Neutrophil (primary cell): Measurements from ENCODE around the gene CDK17.
A peak's percentile ranks its signal among the peaks of the same experiment; 100 is the strongest.
"Not testable (repeated sequence)": the region's sequence is repeated elsewhere in the genome, so short reads cannot be mapped to it uniquely, and the experiment has no call there.

ENCODE experiments used
- H3K27ac ChIP-seq: fragments of 200-600 bp; sonication (generic); 2 replicates; pipeline ENCODE4 v1.5.1; 2016; ENCODE audit warnings: mild to moderate bottlenecking, moderate library complexity
- H3K27me3 ChIP-seq: fragments of 200-600 bp; sonication (generic); 2 replicates; pipeline ENCODE4 v1.6.0; 2016; ENCODE audit warnings: mild to moderate bottlenecking
- H3K36me3 ChIP-seq: fragments of 200-600 bp; sonication (generic); 2 replicates; pipeline ENCODE4 v1.5.1; 2017
- H3K4me1 ChIP-seq, 2 experiments: fragments of 200-600 bp in 1 of 2; sonication (generic) in 1 of 2; 1 replicate in 1 of 2; 2 replicates in 1 of 2; pipeline versions ENCODE4 v1.5.1 to v1.6.1; 2013 to 2016; ENCODE audit warnings: low read depth in 1 of 2, low read length in 1 of 2, mild to moderate bottlenecking in 1 of 2, moderate library complexity in 1 of 2; ENCODE audit not compliant: control insufficient read depth in 1 of 2, insufficient read depth in 1 of 2
- H3K4me3 ChIP-seq, 2 experiments: fragments of 200-600 bp in 1 of 2; sonication (generic) in 1 of 2; 1 replicate in 1 of 2; 2 replicates in 1 of 2; pipeline ENCODE4 v1.5.1; 2013 to 2016; ENCODE audit warnings: low read depth in 1 of 2, low read length in 1 of 2, mild to moderate bottlenecking in 1 of 2, moderate library complexity in 1 of 2
- H3K9me3 ChIP-seq: fragments of 200-600 bp; sonication (generic); 2 replicates; pipeline ENCODE4 v1.5.1; 2016
- CTCF ChIP-seq: fragments of 200-600 bp; sonication (generic); IDR thresholded peaks from 2 replicates; pipeline ENCODE4 v1.5.1; 2016; ENCODE audit warnings: antibody characterized with exemption

Gene CDK17

GRCh38 chr12:96416033-96416799, 16.0 kb upstream of the CDK17 start:
- Histone ChIP-seq H3K4me1 (peaks cover 19 to 23% of the 10 kb centered on the region in 2 experiments), H3K9me3 (no peaks in the 10 kb centered on the region), H3K36me3 (no peaks in the 10 kb centered on the region), H3K27me3 (no peaks in the 10 kb centered on the region), H3K27ac (peak overlapping the region; percentile 81), H3K4me3 (peak overlapping the region in 1 of 2 experiments; percentile 31)
- no peak for TF ChIP-seq CTCF

GRCh38 chr12:96414637-96415036, 14.4 kb upstream of the CDK17 start:
- Histone ChIP-seq H3K27me3 (no peaks in the 10 kb centered on the region), H3K4me3 (no peak overlapping the region), H3K4me1 (peaks cover 27 to 31% of the 10 kb centered on the region in 2 experiments), H3K9me3 (no peaks in the 10 kb centered on the region), H3K36me3 (no peaks in the 10 kb centered on the region), H3K27ac (no peak overlapping the region)
- TF ChIP-seq CTCF, result no peak

- no peak overlapping the region for H3K4me3 ChIP-seq
- no peaks in the 10 kb centered on the region for H3K36me3 ChIP-seq
- peaks cover 49 to 50% of the 10 kb centered on the region in 2 experiments for H3K4me1 ChIP-seq
- H3K27ac ChIP-seq, result no peak overlapping the region
- no peaks in the 10 kb centered on the region for H3K27me3 ChIP-seq
- no peak for TF ChIP-seq CTCF
- H3K9me3 ChIP-seq, result no peaks in the 10 kb centered on the region
These were observed 12.2 kb upstream of the CDK17 start for GRCh38 chr12:96412431-96412830.

- Histone ChIP-seq H3K4me1 (peaks cover 47 to 48% of the 10 kb centered on the region in 2 experiments), H3K4me3 (peak overlapping the region; percentile 11 to 21), H3K27ac (peak overlapping the region; percentile 92)
These were observed 9.5 kb upstream of the CDK17 start for GRCh38 chr12:96409731-96410130.

GRCh38 chr12:96408993-96409392, 8.8 kb upstream of the CDK17 start:
- Histone ChIP-seq H3K36me3 (no peaks in the 10 kb centered on the region), H3K27me3 (no peaks in the 10 kb centered on the region)
- no peak for TF ChIP-seq CTCF

More at GRCh38 chr12:96409731-96410130, 9.5 kb upstream of the CDK17 start:
- no peak for TF ChIP-seq CTCF
- Histone ChIP-seq H3K36me3 (no peaks in the 10 kb centered on the region), H3K27me3 (no peaks in the 10 kb centered on the region), H3K9me3 (no peaks in the 10 kb centered on the region)

GRCh38 chr12:96407429-96408097, 7.3 kb upstream of the CDK17 start:
- H3K27me3 ChIP-seq, H3K9me3 ChIP-seq, H3K36me3 ChIP-seq: not testable (repeated sequence)
- Histone ChIP-seq H3K27ac (peak overlapping the region; percentile 92), H3K4me3 (peak overlapping the region in 1 of 2 experiments; percentile 17), H3K4me1 (peaks cover 47 to 48% of the 10 kb centered on the region in 2 experiments)

More at GRCh38 chr12:96408993-96409392, 8.8 kb upstream of the CDK17 start:
- Histone ChIP-seq H3K27ac (peak overlapping the region; percentile 92), H3K4me1 (peaks cover 47 to 48% of the 10 kb centered on the region in 2 experiments), H3K9me3 (no peaks in the 10 kb centered on the region), H3K4me3 (no peak overlapping the region)
